Measurements from ENCODE around the gene FAM72A. TPM values are rescaled to one million over a fixed set of nuclear protein-coding genes. Genes with fewer than 3 reads are reported as not detected.

FAM72A gene
- 1.6 and 5.1 TPM in 2 replicates for total RNA-seq

GRCh38 chr1:206202789-206203363 is at the start of gene FAM72A:
FAM72A (minus strand) TSS chr1:206202839; CDS start chr1:206202025, 814 bp downstream.

GRCh38 chr1:206203364-206204158 is 922 bp upstream of the FAM72A start, which contains the start of gene SRGAP2:
SRGAP2 (plus strand) TSS chr1:206203541; CDS start chr1:206205971, 2,430 bp downstream.

Other genes with a start within 250 kb of the FAM72A start
- 0.10 TPM in 1 of 2 replicates, not detected in the other for gene RAB7B, start 199.4 kb downstream of the FAM72A start, total RNA-seq
- under 0.01 TPM in 1 of 2 replicates, not detected in the other for gene CTSE, start 178.9 kb downstream of the FAM72A start, total RNA-seq
- gene RHEX, start 149.7 kb downstream of the FAM72A start, total RNA-seq: not detected in 2 replicates
- not detected in 2 replicates for gene AVPR1B, start 85.5 kb downstream of the FAM72A start, total RNA-seq
- 111 and 149 TPM in 2 replicates for gene SRGAP2, start 702 bp upstream of the FAM72A start, total RNA-seq

Data from vein endothelial cell (primary cell).